Fibroblast of skin of right quadriceps (primary cell): ENCODE data around the gene ZBTB7C.

Source experiments
- DNase-seq: peaks from one replicate; pipeline ENCODE4 v3.0.0-alpha.2; 2013

ZBTB7C gene

GRCh38 chr18:48182779-48183178, 226.4 kb downstream of the ZBTB7C start:
- no peak for DNase-seq

GRCh38 chr18:48181857-48182256, 227.3 kb downstream of the ZBTB7C start:
- DNase-seq: no peak

GRCh38 chr18:48181087-48181823, 227.9 kb downstream of the ZBTB7C start:
- no peak for DNase-seq

- no peak for DNase-seq
Measured at GRCh38 chr18:48179666-48180065, 229.5 kb downstream of the ZBTB7C start.

- DNase-seq: no peak
Measured at GRCh38 chr18:48179001-48179400, 230.2 kb downstream of the ZBTB7C start.

GRCh38 chr18:48176909-48177308, 232.3 kb downstream of the ZBTB7C start:
- no peak for DNase-seq

- DNase-seq: no peak
Measured at GRCh38 chr18:48173557-48173956, 235.6 kb downstream of the ZBTB7C start.

GRCh38 chr18:48172226-48173006, 236.8 kb downstream of the ZBTB7C start:
- no peak for DNase-seq

GRCh38 chr18:48171490-48172188, 237.5 kb downstream of the ZBTB7C start:
- no peak for DNase-seq

GRCh38 chr18:48170651-48171050, 238.5 kb downstream of the ZBTB7C start:
- no peak for DNase-seq

- DNase-seq: no peak
Measured at GRCh38 chr18:48168861-48169260, 240.3 kb downstream of the ZBTB7C start.

GRCh38 chr18:48167897-48168253, 241.3 kb downstream of the ZBTB7C start:
- no peak for DNase-seq

- DNase-seq: no peak
Measured at GRCh38 chr18:48166336-48166875, 242.8 kb downstream of the ZBTB7C start.

GRCh38 chr18:48165111-48165866, 243.9 kb downstream of the ZBTB7C start:
- DNase-seq: no peak

- no peak for DNase-seq
Measured at GRCh38 chr18:48164701-48165100, 244.5 kb downstream of the ZBTB7C start.

GRCh38 chr18:48164116-48164515, 245.1 kb downstream of the ZBTB7C start:
- no peak for DNase-seq

- DNase-seq: no peak
Measured at GRCh38 chr18:48163738-48164115, 245.5 kb downstream of the ZBTB7C start.

GRCh38 chr18:48162956-48163737, 246.0 kb downstream of the ZBTB7C start:
- DNase-seq: no peak

- no peak for DNase-seq
Measured at GRCh38 chr18:48161911-48162698, 247.1 kb downstream of the ZBTB7C start.

GRCh38 chr18:48161191-48161910, 247.8 kb downstream of the ZBTB7C start:
- DNase-seq: peak; percentile 68
